Astrocyte (in vitro differentiated cells and primary cell): ENCODE data around the gene FEZF1.

Experiments used
- CTCF ChIP-seq: IDR thresholded peaks from 2 replicates; pipeline ENCODE4 v1.5.1; 2011; ENCODE audit warnings: low read depth, mild to moderate bottlenecking, inconsistent platforms, low read length, moderate library complexity; ENCODE audit not compliant: insufficient read depth
- EZH2 ChIP-seq: IDR thresholded peaks from 2 replicates; pipeline ENCODE4 v1.6.1; 2012; ENCODE audit warnings: mild to moderate bottlenecking, low read length, inconsistent platforms; ENCODE audit not compliant: insufficient read depth

GRCh38 chr7:122273117-122273516, 31.4 kb downstream of the FEZF1 start:
- TF ChIP-seq CTCF = no peak
- no peak for TF ChIP-seq EZH2
